Effector memory CD8-positive, alpha-beta T cell (primary cell): ENCODE data around the gene PHLDB2.
A peak's percentile ranks its signal among the peaks of the same experiment; 100 is the strongest.

Source experiments
- ATAC-seq: fragments of 150-1000 bp; cut with Tn5 transposase; replicated peaks from 2 replicates; pipeline ENCODE4 v1.10.0; 2021; ENCODE audit warnings: mild to moderate bottlenecking, moderate library complexity
- DNase-seq, 3 experiments: peaks; one replicate each; pipeline ENCODE4 v3.0.0; 2021
- H3K27ac Mint-ChIP-seq, 2 donors: one replicate each; pipeline ENCODE4 v1.8.0; 2022; ENCODE audit warnings: mild to moderate bottlenecking in 2 of 2, mixed read lengths in 2 of 2, moderate library complexity in 2 of 2
- H3K27me3 Mint-ChIP-seq, 2 donors: one replicate each; pipeline ENCODE4 v1.8.0; 2022; ENCODE audit warnings: mixed read lengths in 2 of 2
- H3K36me3 Mint-ChIP-seq: one replicate; pipeline ENCODE4 v1.8.0; 2022; ENCODE audit warnings: mild to moderate bottlenecking, moderate library complexity, mixed read lengths; ENCODE audit not compliant: insufficient read depth
- H3K4me1 Mint-ChIP-seq, 2 donors: one replicate each; pipeline ENCODE4 v1.8.0; 2022; ENCODE audit warnings: low read depth in 2 of 2, mixed read lengths in 2 of 2
- H3K4me3 Mint-ChIP-seq, 2 donors: one replicate each; pipeline ENCODE4 v1.8.0; 2022; ENCODE audit warnings: mild to moderate bottlenecking in 2 of 2, mixed read lengths in 2 of 2, moderate library complexity in 2 of 2
- H3K9me3 Mint-ChIP-seq, 2 donors: one replicate each; pipeline ENCODE4 v1.8.0; 2022; ENCODE audit warnings: mixed read lengths in 2 of 2

Gene PHLDB2

DNA sequence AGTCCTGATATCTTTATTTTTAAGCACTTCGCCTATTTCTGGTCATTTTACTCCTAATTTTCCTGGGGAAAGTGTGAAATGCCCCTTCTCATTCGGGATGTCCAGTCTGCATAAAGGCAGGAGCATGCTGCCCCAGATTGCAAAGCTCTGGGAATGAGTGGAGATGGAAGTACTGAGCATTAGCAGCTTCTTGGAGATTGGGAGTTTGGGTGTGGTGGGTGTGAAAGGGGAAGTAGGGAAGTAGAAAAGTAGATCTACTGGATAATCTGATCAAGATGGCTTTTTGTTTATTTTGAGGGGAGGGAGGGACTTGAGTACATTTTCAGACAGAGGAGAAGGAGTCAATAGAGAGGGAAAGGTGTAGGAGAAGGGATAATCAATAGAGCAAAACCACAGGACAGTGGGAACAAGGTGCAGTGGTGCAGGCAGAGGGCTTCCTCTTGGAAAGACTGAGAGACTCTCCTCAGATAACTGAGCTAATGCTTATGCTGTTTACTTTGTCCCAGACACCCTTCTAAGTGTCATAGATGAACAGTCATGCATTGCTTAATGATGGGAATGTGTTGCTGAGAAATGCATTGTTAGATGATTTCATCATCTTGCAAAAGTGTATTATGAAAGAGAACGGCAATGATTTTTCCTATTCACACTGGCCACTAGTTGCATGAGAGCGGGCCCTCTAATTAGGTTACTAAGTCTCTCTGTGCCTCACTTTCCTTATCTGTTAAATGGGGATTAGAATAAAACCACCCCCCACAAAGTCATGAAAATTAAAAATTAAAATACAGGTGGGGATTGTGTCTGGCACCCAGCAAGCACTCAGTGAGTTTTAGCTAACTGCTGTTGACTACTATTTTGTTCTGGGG lies 45.5 kb downstream of the PHLDB2 start:
- H3K36me3 Mint-ChIP-seq, result peaks cover 14% of the 10 kb centered on the region
- H3K9me3 Mint-ChIP-seq, result no peaks in the 10 kb centered on the region
- ATAC-seq (no peak), DNase-seq (no peak)
- H3K27me3 Mint-ChIP-seq, result no peaks in the 10 kb centered on the region
- H3K27ac Mint-ChIP-seq, result peak overlapping the region in 1 of 2 donors; percentile 5
- H3K4me1 Mint-ChIP-seq, result peaks cover 0 to 10% of the 10 kb centered on the region in 2 donors
- H3K4me3 Mint-ChIP-seq, result no peak overlapping the region

GRCh38 chr3:111906656-111907055 lies 47.6 kb downstream of the PHLDB2 start:
- no peaks in the 10 kb centered on the region for H3K9me3 Mint-ChIP-seq
- no peak for ATAC-seq
- H3K4me3 Mint-ChIP-seq, result no peak overlapping the region
- H3K36me3 Mint-ChIP-seq, result peaks cover 14% of the 10 kb centered on the region
- H3K27ac Mint-ChIP-seq, result no peak overlapping the region
- H3K4me1 Mint-ChIP-seq, result peaks cover 6 to 8% of the 10 kb centered on the region in 2 donors
- H3K27me3 Mint-ChIP-seq, result no peaks in the 10 kb centered on the region
- no peak for DNase-seq

- Mint-ChIP-seq H3K27ac (no peak overlapping the region), H3K4me3 (no peak overlapping the region), H3K9me3 (no peaks in the 10 kb centered on the region), H3K4me1 (peaks cover 6 to 8% of the 10 kb centered on the region in 2 donors), H3K36me3 (peaks cover 14% of the 10 kb centered on the region), H3K27me3 (no peaks in the 10 kb centered on the region)
- DNase-seq (no peak), ATAC-seq (no peak)
These were observed 48.1 kb downstream of the PHLDB2 start for GRCh38 chr3:111907151-111907550.

- Mint-ChIP-seq H3K9me3 (no peaks in the 10 kb centered on the region), H3K27me3 (no peaks in the 10 kb centered on the region), H3K4me3 (no peak overlapping the region), H3K36me3 (peaks cover 14% of the 10 kb centered on the region), H3K27ac (no peak overlapping the region), H3K4me1 (peaks cover 4 to 6% of the 10 kb centered on the region in 2 donors)
- DNase-seq, result no peak
- no peak for ATAC-seq
These were observed 51.7 kb downstream of the PHLDB2 start for GRCh38 chr3:111910806-111911205.

DNA sequence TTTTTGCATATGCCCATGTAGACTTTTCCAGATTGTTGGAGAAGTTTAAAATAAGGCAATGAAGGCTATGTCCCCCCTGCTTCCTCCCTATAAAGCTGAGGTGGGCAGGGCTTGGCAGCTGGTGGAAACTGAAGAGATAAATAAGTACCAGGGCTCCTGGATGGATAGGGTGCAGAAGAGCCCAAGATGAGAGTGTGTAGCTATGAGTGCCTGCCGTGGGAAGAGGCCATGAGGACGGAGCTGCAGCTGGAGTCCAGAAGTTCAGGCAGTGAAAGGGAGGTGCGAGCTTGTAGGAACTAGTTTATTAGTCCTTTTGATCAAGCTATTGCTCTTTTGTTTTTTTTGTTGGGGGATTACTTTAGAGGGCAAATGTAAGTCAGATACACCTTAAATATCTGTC lies 52.4 kb downstream of the PHLDB2 start:
- Mint-ChIP-seq H3K4me3 (no peak overlapping the region), H3K4me1 (peaks cover 4 to 6% of the 10 kb centered on the region in 2 donors), H3K36me3 (peaks cover 14% of the 10 kb centered on the region), H3K9me3 (no peaks in the 10 kb centered on the region), H3K27me3 (no peaks in the 10 kb centered on the region), H3K27ac (no peak overlapping the region)
- DNase-seq, result no peak
- no peak for ATAC-seq

DNA sequence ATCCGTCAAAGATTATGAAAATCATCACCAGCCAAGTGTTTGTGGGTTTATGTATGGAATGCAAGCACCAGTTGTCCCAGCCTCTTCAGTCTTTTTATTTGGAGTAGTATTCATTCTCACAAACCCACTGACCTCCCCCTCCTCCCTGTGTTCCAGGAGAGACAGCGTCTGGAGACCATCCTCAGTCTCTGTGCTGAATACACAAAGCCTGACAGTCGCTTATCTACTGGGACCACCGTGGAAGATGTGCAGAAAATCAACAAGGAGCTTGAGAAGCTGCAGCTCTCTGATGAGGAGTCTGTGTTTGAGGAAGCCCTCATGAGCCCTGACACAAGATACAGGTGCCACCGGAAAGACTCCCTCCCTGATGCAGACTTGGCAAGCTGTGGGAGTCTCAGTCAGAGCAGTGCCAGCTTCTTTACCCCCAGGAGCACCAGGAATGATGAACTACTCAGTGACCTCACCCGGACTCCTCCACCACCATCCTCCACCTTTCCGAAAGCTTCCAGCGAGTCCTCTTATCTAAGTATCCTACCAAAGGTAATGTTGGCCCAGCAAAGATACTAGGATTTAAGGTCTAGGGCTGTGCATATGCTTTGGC lies 54.2 kb downstream of the PHLDB2 start:
- Mint-ChIP-seq H3K27me3 (no peaks in the 10 kb centered on the region), H3K27ac (no peak overlapping the region), H3K36me3 (peaks cover 14% of the 10 kb centered on the region), H3K9me3 (no peaks in the 10 kb centered on the region), H3K4me3 (no peak overlapping the region), H3K4me1 (peaks cover 4 to 6% of the 10 kb centered on the region in 2 donors)
- ATAC-seq (no peak), DNase-seq (no peak)

- no peaks in the 10 kb centered on the region for H3K4me1 Mint-ChIP-seq
- no peak overlapping the region for H3K4me3 Mint-ChIP-seq
- no peaks in the 10 kb centered on the region for H3K27me3 Mint-ChIP-seq
- H3K27ac Mint-ChIP-seq, result no peak overlapping the region
- ATAC-seq, result no peak
- H3K9me3 Mint-ChIP-seq, result no peaks in the 10 kb centered on the region
- H3K36me3 Mint-ChIP-seq, result peaks cover 13% of the 10 kb centered on the region
- DNase-seq, result no peak
These were observed 56.8 kb downstream of the PHLDB2 start for GRCh38 chr3:111915905-111916304.

GRCh38 chr3:111917300-111917699 lies 58.2 kb downstream of the PHLDB2 start:
- Mint-ChIP-seq H3K4me1 (no peaks in the 10 kb centered on the region), H3K27ac (no peak overlapping the region), H3K4me3 (no peak overlapping the region), H3K27me3 (no peaks in the 10 kb centered on the region), H3K9me3 (no peaks in the 10 kb centered on the region), H3K36me3 (peaks cover 13% of the 10 kb centered on the region)
- ATAC-seq (no peak), DNase-seq (no peak)

DNA sequence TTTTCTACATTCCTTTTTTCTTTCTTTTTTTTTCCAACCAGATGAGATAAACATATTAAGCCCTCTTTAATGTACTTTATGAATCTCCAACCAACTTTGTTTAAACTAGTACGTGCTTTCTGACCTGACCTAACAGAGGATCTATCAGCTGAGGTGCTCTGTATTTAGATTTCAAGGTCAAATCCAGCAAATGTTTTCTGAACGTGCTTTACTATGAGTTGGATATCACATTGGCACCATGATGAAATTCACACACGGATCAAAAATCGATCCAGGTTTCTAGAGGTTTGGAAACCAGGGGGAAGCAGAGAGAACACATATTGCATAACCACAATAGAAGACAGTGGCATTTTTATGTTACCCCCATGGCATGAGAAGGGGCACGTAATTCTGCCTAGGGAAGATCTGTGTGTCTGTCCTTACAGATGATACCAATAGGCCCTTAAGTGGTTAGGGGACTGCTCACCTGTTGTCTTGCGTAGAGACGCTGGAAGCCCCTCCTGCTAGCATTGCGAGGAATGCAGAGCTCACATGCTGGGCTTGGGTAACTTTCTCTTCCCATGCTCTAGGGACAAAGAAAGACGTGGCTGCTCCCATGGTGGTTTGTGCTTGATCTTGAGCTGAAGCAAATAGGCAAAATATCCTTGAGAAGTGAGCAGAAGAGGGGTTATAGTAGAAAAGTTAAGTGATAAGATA lies 60.5 kb downstream of the PHLDB2 start:
- H3K4me3 Mint-ChIP-seq, result no peak overlapping the region
- no peaks in the 10 kb centered on the region for H3K4me1 Mint-ChIP-seq
- no peaks in the 10 kb centered on the region for H3K9me3 Mint-ChIP-seq
- H3K27ac Mint-ChIP-seq, result no peak overlapping the region
- H3K27me3 Mint-ChIP-seq, result no peaks in the 10 kb centered on the region
- DNase-seq (no peak), ATAC-seq (no peak)
- peaks cover 10% of the 10 kb centered on the region for H3K36me3 Mint-ChIP-seq

DNA sequence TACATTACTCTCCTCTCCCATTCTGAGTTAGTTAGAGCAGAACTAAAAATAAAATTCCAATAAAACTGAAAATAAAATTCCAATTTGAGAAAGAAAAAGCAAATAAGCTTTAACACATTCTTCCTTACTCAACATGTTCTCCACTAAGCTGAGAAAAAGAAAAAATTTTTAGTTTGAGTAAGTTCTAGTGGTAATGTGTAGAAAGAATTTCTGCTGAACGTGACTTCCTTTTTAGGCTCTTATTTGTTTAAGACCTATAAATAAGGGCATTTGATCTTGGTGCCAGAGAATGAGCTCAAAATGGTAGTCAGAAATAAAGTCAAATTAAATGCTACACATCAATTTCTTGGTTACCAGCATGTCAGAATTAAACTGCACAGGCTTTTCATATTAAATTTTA lies 62.1 kb downstream of the PHLDB2 start:
- peaks cover 2% of the 10 kb centered on the region for H3K36me3 Mint-ChIP-seq
- no peak overlapping the region for H3K4me3 Mint-ChIP-seq
- ATAC-seq, result no peak
- no peak for DNase-seq
- H3K27me3 Mint-ChIP-seq, result no peaks in the 10 kb centered on the region
- H3K9me3 Mint-ChIP-seq, result no peaks in the 10 kb centered on the region
- H3K27ac Mint-ChIP-seq, result no peak overlapping the region
- H3K4me1 Mint-ChIP-seq, result no peaks in the 10 kb centered on the region

GRCh38 chr3:111923095-111923771 lies 64.2 kb downstream of the PHLDB2 start:
- no peak for DNase-seq
- no peak for ATAC-seq
- no peaks in the 10 kb centered on the region for H3K27me3 Mint-ChIP-seq
- no peaks in the 10 kb centered on the region for H3K4me1 Mint-ChIP-seq
- H3K9me3 Mint-ChIP-seq, result no peaks in the 10 kb centered on the region
- no peak overlapping the region for H3K27ac Mint-ChIP-seq
- peaks cover 2% of the 10 kb centered on the region for H3K36me3 Mint-ChIP-seq
- H3K4me3 Mint-ChIP-seq, result no peak overlapping the region

- H3K36me3 Mint-ChIP-seq, result peaks cover 2% of the 10 kb centered on the region
These were observed 64.7 kb downstream of the PHLDB2 start for GRCh38 chr3:111923806-111924205.

DNA sequence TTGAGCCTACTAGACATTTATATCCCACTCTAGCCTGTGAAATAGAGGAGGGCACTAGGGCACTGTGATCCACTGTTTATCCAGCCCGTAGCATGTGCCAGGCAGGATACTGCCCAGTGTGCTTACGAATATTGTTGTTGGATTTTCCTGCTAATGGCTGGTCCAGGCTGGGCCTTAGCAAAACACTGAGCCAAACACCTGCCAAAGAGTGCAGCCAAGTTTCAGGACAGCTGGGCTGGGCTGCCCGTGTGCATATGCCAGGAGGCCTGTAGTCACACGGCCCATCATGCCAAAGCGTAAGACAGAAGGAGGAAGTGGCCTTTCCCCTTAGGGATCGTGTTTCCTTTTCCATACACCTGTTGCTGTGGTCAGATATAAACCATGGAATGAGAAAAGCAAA lies 65.2 kb downstream of the PHLDB2 start:
- no peak overlapping the region for H3K27ac Mint-ChIP-seq
- ATAC-seq (no peak), DNase-seq (no peak)
- H3K36me3 Mint-ChIP-seq, result no peaks in the 10 kb centered on the region
- no peak overlapping the region for H3K4me3 Mint-ChIP-seq
- no peaks in the 10 kb centered on the region for H3K9me3 Mint-ChIP-seq
- H3K27me3 Mint-ChIP-seq, result no peaks in the 10 kb centered on the region
- H3K4me1 Mint-ChIP-seq, result no peaks in the 10 kb centered on the region

More at GRCh38 chr3:111923806-111924205, 64.7 kb downstream of the PHLDB2 start:
- H3K9me3 Mint-ChIP-seq, result no peaks in the 10 kb centered on the region
- no peak for DNase-seq
- no peak overlapping the region for H3K27ac Mint-ChIP-seq
- no peaks in the 10 kb centered on the region for H3K27me3 Mint-ChIP-seq
- no peak overlapping the region for H3K4me3 Mint-ChIP-seq
- H3K4me1 Mint-ChIP-seq, result no peaks in the 10 kb centered on the region
- ATAC-seq, result no peak
